ENCODE measurements around the gene SMIM36.

DNA sequence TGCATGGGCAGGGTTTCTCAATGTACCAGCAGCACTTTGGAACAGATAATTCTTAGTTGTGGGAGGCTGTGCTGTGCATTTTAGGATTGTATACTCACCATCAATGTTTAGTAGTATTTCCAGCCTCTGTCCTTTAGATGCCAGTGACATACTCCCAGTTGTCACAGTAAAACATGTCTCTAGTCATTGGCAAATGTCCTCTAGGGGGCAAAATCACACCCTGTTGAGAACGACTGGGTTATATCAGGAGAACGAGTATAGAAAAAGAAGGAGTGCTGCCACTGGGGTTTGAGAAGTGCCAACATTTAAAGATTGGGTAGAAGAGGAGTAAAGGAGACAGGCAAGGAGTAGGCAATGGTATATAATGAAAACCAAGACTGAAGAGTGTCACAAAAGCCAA is 37.9 kb upstream of the SMIM36 start:
- TF ChIP-seq, protein P1, sequence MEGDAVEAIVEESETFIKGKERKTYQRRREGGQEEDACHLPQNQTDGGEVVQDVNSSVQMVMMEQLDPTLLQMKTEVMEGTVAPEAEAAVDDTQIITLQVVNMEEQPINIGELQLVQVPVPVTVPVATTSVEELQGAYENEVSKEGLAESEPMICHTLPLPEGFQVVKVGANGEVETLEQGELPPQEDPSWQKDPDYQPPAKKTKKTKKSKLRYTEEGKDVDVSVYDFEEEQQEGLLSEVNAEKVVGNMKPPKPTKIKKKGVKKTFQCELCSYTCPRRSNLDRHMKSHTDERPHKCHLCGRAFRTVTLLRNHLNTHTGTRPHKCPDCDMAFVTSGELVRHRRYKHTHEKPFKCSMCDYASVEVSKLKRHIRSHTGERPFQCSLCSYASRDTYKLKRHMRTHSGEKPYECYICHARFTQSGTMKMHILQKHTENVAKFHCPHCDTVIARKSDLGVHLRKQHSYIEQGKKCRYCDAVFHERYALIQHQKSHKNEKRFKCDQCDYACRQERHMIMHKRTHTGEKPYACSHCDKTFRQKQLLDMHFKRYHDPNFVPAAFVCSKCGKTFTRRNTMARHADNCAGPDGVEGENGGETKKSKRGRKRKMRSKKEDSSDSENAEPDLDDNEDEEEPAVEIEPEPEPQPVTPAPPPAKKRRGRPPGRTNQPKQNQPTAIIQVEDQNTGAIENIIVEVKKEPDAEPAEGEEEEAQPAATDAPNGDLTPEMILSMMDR (IDR thresholded peaks at IDR 0.05) = peak; percentile 42
- TF ChIP-seq ZFX (IDR thresholded peaks at IDR 0.05; ENCODE audit: borderline replicate concordance) = no peak

Data from 22Rv1 (cell line).